ELF-1 (cell line): Measurements from ENCODE around the gene RGPD4.

Experiments
- DNase-seq: peaks from one replicate; pipeline ENCODE4 v3.0.0-alpha.2; 2016; ENCODE audit warnings: low read depth, low spot score

RGPD4 gene

GRCh38 chr2:107927034-107927534 lies 100.4 kb downstream of the RGPD4 start:
- DNase-seq: no peak

DNA sequence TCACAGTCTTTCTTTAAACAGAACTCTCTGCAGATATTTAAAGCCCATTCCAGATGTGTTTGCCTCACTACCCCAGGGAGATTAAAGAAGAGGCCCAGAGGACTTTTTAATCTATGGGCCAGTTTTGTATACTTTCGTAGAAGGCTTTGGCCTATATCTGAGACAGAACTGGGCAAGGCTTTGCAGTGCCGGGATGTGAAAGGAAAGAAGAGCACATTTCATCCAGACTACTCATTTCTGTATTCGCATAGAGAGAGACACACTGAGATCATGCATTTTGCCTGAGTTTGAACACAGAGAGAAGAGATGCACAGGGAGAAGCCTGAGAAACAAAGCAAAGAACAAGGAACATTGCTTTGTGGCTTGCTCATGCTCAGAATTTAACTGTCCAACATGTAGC lies 104.7 kb downstream of the RGPD4 start:
- DNase-seq: no peak

DNA sequence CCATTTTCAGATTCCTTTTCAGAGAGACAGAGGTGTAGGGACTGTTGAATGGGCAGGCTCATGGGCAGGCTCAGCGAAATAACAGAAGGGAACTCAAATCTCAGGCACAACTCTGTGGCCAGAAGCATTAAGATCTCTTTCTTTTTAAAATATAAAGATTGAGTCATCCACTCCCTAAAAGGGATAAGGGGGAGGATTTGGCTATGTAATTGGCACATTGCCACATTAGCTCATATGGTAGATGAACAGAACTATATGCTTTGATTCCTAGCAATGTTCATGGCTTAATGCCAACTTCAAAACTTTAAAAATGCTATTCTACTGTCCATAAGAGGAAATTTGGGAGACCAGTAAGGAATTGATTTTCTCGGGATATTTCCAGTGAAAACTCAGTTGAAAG lies 105.8 kb downstream of the RGPD4 start:
- DNase-seq: no peak

DNA sequence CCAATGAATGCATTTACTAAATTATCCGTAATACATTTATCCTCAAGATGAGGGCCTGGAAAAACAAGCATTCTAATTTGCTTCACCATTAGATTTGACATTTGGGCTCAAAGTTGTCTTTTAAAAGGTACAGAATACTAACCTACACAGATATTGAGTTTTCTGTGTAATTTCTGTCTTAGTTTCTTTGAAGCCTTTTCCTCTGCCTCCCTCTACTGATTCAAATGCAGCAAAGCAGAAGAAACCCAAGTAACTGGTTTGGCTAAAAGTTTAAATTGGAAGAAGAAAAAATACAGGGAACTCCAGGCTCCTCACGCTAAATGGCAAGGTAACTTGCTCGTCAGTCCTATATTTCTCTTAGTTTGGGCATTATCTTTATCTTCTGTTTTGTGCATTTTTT lies 106.3 kb downstream of the RGPD4 start:
- DNase-seq: no peak

GRCh38 chr2:107936433-107937359 lies 110.0 kb downstream of the RGPD4 start:
- peak; percentile 12 for DNase-seq
